ENCODE data around the gene AKAP17A. TPM values are rescaled to one million over a fixed set of nuclear protein-coding genes. Genes with fewer than 3 reads are reported as not detected.

The AKAP17A gene
- total RNA-seq, 4 donors from 2014 or later, result 53.7 to 134 (median 97.7) TPM

DNA sequence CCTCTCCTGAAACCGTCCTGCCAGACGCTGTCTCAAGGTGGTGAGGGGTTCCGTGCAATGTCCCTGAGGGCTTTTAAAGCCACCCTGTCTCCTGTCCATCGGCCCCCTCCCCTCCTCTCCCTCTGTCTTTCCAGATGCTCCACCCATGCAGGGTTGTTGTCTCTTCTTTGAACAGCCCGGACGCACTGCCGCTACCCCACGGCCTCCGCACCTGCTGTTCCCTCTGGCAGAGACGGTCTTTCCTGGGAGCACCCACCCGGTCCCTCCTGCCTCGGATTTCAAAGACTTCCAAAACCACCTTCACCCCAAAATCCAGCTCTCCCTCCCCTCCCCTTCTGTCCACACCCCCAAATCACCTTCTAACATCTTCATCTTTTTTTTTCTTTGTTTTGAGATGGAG is 19.3 kb downstream of the AKAP17A start:
- TF ChIP-seq, protein P1, sequence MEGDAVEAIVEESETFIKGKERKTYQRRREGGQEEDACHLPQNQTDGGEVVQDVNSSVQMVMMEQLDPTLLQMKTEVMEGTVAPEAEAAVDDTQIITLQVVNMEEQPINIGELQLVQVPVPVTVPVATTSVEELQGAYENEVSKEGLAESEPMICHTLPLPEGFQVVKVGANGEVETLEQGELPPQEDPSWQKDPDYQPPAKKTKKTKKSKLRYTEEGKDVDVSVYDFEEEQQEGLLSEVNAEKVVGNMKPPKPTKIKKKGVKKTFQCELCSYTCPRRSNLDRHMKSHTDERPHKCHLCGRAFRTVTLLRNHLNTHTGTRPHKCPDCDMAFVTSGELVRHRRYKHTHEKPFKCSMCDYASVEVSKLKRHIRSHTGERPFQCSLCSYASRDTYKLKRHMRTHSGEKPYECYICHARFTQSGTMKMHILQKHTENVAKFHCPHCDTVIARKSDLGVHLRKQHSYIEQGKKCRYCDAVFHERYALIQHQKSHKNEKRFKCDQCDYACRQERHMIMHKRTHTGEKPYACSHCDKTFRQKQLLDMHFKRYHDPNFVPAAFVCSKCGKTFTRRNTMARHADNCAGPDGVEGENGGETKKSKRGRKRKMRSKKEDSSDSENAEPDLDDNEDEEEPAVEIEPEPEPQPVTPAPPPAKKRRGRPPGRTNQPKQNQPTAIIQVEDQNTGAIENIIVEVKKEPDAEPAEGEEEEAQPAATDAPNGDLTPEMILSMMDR (IDR thresholded peaks at IDR 0.05), result no peak
- TF ChIP-seq POLR2AphosphoS5 (IDR thresholded peaks at IDR 0.05) (no peak), POLR2A (IDR thresholded peaks at IDR 0.05) (no peak), EP300 (IDR thresholded peaks at IDR 0.05; ENCODE audit: low read depth) (no peak)
- DNase-seq, result no peak
- WGBS, 2 donors (ENCODE audit: low coverage in 1 of 2), result 71 to 81% methylated on average over 4 to 12 of the region's 12 CpGs

DNA sequence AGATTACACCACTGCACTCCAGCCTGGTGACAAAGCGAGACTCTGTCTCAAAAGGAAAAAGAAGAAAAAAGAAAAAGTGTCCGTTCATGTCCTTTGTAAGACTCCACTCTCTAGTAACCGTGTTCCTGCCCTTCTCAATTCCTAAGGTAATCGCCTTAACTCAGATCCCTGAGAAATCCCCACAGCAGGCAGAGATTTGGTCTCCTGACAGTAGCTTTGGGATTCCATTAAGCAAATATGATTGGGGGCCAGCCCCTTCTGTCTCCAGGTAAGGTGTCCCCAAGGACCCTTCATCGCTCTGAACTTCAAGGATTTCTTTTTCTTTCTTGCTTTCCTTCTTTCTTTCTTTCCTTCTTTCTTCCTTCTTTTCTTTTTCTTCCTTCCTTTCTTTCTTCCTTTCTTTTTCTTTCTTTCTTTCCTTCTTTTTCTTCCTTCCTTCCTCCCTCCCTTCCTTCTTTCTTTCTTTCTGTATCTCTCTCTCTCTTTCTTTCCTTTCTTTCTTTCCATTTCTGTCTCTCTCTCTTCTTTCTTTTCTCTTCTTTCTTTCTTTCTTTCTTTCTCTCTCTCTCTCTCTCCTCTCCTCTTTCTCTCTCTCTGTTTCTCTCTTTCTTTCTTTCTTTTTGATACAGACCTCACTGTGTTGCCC is 21.4 kb downstream of the AKAP17A start:
- TF ChIP-seq, protein P1 (IDR thresholded peaks at IDR 0.05), result no peak
- no peak for TF ChIP-seq EP300 (IDR thresholded peaks at IDR 0.05; ENCODE audit: low read depth)
- TF ChIP-seq POLR2AphosphoS5 (IDR thresholded peaks at IDR 0.05), result no peak
- no peak for TF ChIP-seq POLR2A (IDR thresholded peaks at IDR 0.05)
- WGBS, 2 donors (ENCODE audit: low coverage in 1 of 2), result 89 to 91% methylated on average over 4 to 5 of the region's 5 CpGs
- no peaks in the 10 kb centered on the region for H3K4me1 ChIP-seq
- no peaks in the 10 kb centered on the region for H3K27me3 ChIP-seq
- no peaks in the 10 kb centered on the region for H3K36me3 ChIP-seq
- no peak overlapping the region for H3K4me3 ChIP-seq
- in situ Hi-C loops (cut with MboI; ENCODE audit: low pct_ligation_motif_present in 1 of 4, low pct_unique_long_range_greater_than_20kb in 1 of 4, low sequenced_read_pairs in 3 of 4) (no loop called here), intact Hi-C loops (cut with DNase I; ENCODE audit: low total_unique reads) (no loop called here)
- no peak overlapping the region for H3K27ac ChIP-seq
- no peaks in the 10 kb centered on the region for H3K9me3 ChIP-seq
- DNase-seq, result no peak

More for the DNA sequence above, 19.3 kb downstream of the AKAP17A start:
- Histone ChIP-seq H3K4me1 (no peaks in the 10 kb centered on the region), H3K27me3 (no peaks in the 10 kb centered on the region), H3K36me3 (no peaks in the 10 kb centered on the region), H3K4me3 (no peak overlapping the region), H3K27ac (no peak overlapping the region), H3K9me3 (no peaks in the 10 kb centered on the region)
- in situ Hi-C loops (cut with MboI; ENCODE audit: low pct_ligation_motif_present in 1 of 4, low pct_unique_long_range_greater_than_20kb in 1 of 4, low sequenced_read_pairs in 3 of 4) (no loop called here), intact Hi-C loops (cut with DNase I; ENCODE audit: low total_unique reads) (no loop called here)

DNA sequence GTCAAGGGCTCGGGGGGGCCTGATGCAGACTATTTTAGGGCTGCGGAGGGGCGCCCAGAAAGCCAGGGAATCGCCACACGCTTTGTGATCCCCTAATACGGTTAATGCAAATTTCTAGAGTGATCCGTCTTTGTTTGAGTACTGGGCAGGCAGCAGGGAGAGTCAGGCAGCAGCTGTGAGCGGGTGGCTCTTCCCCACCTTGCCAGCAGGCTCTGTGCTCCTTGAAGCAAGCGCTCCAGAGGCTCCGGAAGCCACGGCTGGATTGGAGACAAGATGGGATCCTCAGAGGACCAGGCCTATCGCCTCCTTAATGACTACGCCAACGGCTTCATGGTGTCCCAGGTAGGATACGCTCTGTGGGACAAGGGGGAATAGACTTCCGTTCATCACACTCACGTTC is 23.5 kb downstream of the AKAP17A start, which contains the start of gene ASMT:
ASMT (plus strand) TSS at position 133 of the 400 bp plus-strand sequence; CDS start at position 274, 141 bp downstream.
- WGBS, 2 donors (ENCODE audit: low coverage in 1 of 2), result 80% methylated on average over 17 of the region's 17 CpGs; no CpG with 5 or more reads in 1 of the 2 donors
- DNase-seq, result no peak
- no peaks in the 10 kb centered on the region for H3K36me3 ChIP-seq
- no peak within 1 kb of the TSS for H3K4me3 ChIP-seq
- no peaks in the 10 kb centered on the region for H3K9me3 ChIP-seq
- no peak for TF ChIP-seq POLR2AphosphoS5 (IDR thresholded peaks at IDR 0.05)
- TF ChIP-seq, protein P1 (IDR thresholded peaks at IDR 0.05), result no peak
- no peak for TF ChIP-seq POLR2A (IDR thresholded peaks at IDR 0.05)
- TF ChIP-seq EP300 (IDR thresholded peaks at IDR 0.05; ENCODE audit: low read depth), result no peak
- in situ Hi-C loops (cut with MboI; ENCODE audit: low pct_ligation_motif_present in 1 of 4, low pct_unique_long_range_greater_than_20kb in 1 of 4, low sequenced_read_pairs in 3 of 4) (no loop called here), intact Hi-C loops (cut with DNase I; ENCODE audit: low total_unique reads) (no loop called here)
- H3K4me1 ChIP-seq, result no peaks in the 10 kb centered on the region
- no peaks in the 10 kb centered on the region for H3K27me3 ChIP-seq
- H3K27ac ChIP-seq, result no peak within 1 kb of the TSS

DNA sequence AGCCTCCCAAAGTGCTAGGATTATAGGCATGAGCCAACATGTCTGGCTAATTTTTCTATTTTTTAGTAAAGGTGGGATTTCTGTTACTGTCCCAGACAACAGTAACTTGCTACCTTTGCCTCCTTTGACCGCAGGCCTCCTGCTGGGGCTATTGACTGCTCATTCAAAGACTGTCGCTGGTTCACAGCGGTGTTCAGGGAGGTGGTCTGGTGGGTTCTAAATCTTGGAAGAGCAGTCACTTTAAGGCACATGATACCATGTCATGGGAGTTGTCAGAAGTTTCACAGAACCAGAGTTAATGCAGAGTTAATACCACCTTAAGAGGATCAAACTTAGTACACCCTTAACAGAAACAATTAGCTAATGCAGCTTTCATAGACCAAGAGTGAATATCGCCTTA is 27.3 kb downstream of the AKAP17A start:
- Histone ChIP-seq H3K4me1 (peaks cover 0 to 2% (median 0%) of the 10 kb centered on the region in 4 donors), H3K36me3 (no peaks in the 10 kb centered on the region), H3K9me3 (no peaks in the 10 kb centered on the region), H3K27ac (no peak overlapping the region), H3K4me3 (no peak overlapping the region), H3K27me3 (no peaks in the 10 kb centered on the region)
- in situ Hi-C loops (cut with MboI; ENCODE audit: low pct_ligation_motif_present in 1 of 4, low pct_unique_long_range_greater_than_20kb in 1 of 4, low sequenced_read_pairs in 3 of 4) (no loop called here), intact Hi-C loops (cut with DNase I; ENCODE audit: low total_unique reads) (no loop called here)
- 50 to 68% methylated on average over 2 to 4 of the region's 4 CpGs for WGBS, 2 donors (ENCODE audit: low coverage in 1 of 2)
- DNase-seq, result no peak
- TF ChIP-seq POLR2A (IDR thresholded peaks at IDR 0.05) (no peak), EP300 (IDR thresholded peaks at IDR 0.05; ENCODE audit: low read depth) (no peak), POLR2AphosphoS5 (IDR thresholded peaks at IDR 0.05) (no peak)
- TF ChIP-seq, protein P1 (IDR thresholded peaks at IDR 0.05), result no peak

All from transverse colon (tissue), 4 donors.